NB4 (cell line): ENCODE data around the gene PARP11.

Source experiments
- DNase-seq: peaks from one replicate; pipeline ENCODE4 v3.0.0; 2010; ENCODE audit warnings: low read depth
- H3K4me3 ChIP-seq: one replicate; pipeline ENCODE4 v1.5.1; 2011; ENCODE audit warnings: mild to moderate bottlenecking, low read depth, low read length, moderate library complexity
- CTCF ChIP-seq: IDR thresholded peaks from one replicate; pipeline ENCODE4 v1.5.1; 2012; ENCODE audit warnings: low read depth, low read length
- MAX ChIP-seq: IDR thresholded peaks from 2 replicates; pipeline ENCODE4 v1.6.1; 2011; ENCODE audit warnings: low read depth, low read length
- MYC ChIP-seq: IDR thresholded peaks from 2 replicates; pipeline ENCODE4 v1.6.1; 2011; ENCODE audit warnings: low read depth, low read length
- POLR2A ChIP-seq: IDR thresholded peaks from 2 replicates; pipeline ENCODE4 v1.6.1; 2011; ENCODE audit warnings: mild to moderate bottlenecking; ENCODE audit not compliant: insufficient read length; ENCODE audit errors: extremely low read depth

PARP11 gene

GRCh38 chr12:3891201-3891600 is 18.0 kb upstream of the PARP11 start:
- H3K4me3 ChIP-seq = no peak overlapping the region
- no peak for DNase-seq
- TF ChIP-seq MAX = no peak
- TF ChIP-seq MYC = no peak
- no peak for TF ChIP-seq CTCF
- no peak for TF ChIP-seq POLR2A

GRCh38 chr12:3888659-3889058 is 15.5 kb upstream of the PARP11 start:
- TF ChIP-seq MAX (peak; percentile 86), POLR2A (no peak), MYC (0 out of 2 replicates have a peak, but pooled peaks have one; percentile 57)
- DNase-seq = peak; percentile 56
- no peak overlapping the region for H3K4me3 ChIP-seq

- TF ChIP-seq CTCF (peak; percentile 54), POLR2A (no peak)
- H3K4me3 ChIP-seq = no peak overlapping the region
- DNase-seq = peak; percentile 59
Observed at GRCh38 chr12:3885277-3886094, 12.3 kb upstream of the PARP11 start.

- TF ChIP-seq MAX (no peak), MYC (no peak), POLR2A (no peak), CTCF (no peak)
- no peak overlapping the region for H3K4me3 ChIP-seq
- DNase-seq = no peak
Observed at GRCh38 chr12:3884671-3885070, 11.5 kb upstream of the PARP11 start.

GRCh38 chr12:3882896-3883564 is 9.8 kb upstream of the PARP11 start:
- H3K4me3 ChIP-seq = no peak overlapping the region
- peak; percentile 29 for TF ChIP-seq CTCF
- TF ChIP-seq POLR2A = no peak
- peak; percentile 53 for DNase-seq

- TF ChIP-seq CTCF (no peak), MYC (no peak), POLR2A (no peak), MAX (no peak)
- DNase-seq = no peak
Observed at GRCh38 chr12:3882406-3882805, 9.2 kb upstream of the PARP11 start.

More at GRCh38 chr12:3882406-3882805, 9.2 kb upstream of the PARP11 start:
- H3K4me3 ChIP-seq = no peak overlapping the region
